ENCODE data around the gene ARHGEF7. TPM values are rescaled to one million over a fixed set of nuclear protein-coding genes. Genes with fewer than 3 reads are reported as not detected.
"Not testable (repeated sequence)": the region's sequence is repeated elsewhere in the genome, so short reads cannot be mapped to it uniquely, and the experiment has no call there.

Gene ARHGEF7
- total RNA-seq, 1 donor from 2014 or later: 307 TPM

DNA sequence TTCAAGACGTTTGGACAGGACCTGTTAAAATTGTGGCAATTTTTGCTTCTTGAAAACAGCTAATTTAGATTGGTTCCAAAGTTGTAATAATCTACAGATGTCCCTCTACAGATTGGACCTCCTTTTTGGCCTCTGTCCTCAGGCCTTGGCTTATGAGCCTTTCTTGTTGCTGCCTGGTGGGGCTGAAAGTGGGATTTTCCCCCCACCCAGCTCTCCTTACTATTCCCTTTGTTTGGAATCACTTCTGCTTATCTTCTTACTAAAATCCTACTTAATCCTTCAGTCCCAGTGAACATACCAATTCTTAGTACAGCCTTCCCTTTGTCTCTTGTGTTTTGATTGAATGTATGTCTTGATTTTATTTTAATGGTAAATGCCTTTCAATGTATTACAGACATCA, 141.8 kb downstream of the ARHGEF7 start:
- DNase-seq: no peak

DNA sequence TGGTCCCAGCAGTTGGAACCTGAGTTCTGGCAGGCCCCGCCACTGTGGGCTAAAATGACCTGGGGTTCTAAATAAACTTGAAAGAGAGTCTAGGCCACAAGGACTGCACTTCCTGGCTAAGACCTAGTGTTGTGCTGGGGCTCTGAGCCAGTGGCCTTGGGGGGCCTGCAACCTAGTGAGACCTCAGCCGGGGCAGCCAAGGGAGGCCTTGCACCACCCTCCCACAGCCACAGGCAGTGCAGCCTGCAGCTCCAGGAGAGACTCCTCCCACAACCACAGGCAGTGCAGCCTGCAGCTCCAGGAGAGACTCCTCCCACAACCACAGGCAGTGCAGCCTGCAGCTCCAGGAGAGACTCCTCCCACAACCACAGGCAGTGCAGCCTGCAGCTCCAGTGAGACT, 142.8 kb downstream of the ARHGEF7 start:
- DNase-seq: not testable (repeated sequence)

DNA sequence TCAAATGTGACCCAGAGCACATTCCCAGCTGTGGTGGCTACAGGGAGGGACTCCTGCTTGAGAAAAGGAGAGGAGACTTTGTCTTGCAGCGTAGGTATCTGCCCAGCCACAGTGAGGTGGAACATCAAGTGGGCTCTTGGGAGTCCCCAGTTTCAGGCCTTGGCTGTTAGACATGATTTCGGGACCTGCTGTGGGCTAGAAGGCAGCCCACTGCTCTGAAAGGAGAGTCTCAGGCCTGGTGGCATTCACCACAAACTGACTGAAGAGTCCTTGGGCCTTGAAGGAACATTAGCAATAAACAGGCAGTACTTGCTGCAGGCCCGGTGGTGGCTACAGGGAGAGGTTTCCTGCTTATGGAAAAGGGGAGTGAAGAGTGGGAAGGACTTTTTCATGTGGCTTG, 143.5 kb downstream of the ARHGEF7 start:
- no peak for DNase-seq

DNA sequence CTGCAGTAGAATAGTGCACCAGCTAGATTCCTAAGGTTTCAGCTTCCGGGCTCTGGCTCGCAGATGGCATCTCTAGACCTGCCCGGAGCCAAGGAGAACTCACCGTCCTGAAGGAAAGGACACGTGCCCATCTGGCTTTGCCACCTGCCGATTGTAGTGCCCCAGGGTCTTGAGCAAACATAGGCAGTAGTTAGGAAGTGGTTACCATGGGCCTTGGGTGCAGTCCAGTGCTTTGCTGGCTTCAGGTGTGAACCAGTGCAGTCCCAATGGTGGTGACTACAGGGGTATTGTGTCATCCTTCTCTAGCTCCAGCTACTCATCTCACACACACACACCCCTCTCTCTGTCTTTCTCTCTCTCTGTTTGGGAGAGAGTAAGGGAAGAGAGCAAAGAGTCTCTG, 143.9 kb downstream of the ARHGEF7 start:
- DNase-seq: no peak

DNA sequence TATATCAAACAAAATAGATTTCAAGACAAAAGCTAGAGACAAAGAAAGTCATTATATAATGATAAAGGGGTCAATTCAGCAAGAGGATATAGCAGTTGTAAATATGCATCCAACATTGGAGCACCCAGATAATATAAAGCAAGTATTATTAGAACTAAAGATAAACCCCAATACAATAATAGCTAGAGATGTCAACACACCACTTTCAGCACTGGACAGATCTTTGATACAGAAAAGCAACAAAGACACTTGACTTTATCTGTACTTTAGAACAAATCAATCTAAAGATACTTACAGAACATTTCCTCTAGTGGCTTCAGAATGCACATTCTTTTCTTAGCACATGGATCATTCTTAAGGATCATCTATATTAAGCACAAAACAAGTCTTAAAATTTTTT, 146.2 kb downstream of the ARHGEF7 start:
- no peak for DNase-seq

DNA sequence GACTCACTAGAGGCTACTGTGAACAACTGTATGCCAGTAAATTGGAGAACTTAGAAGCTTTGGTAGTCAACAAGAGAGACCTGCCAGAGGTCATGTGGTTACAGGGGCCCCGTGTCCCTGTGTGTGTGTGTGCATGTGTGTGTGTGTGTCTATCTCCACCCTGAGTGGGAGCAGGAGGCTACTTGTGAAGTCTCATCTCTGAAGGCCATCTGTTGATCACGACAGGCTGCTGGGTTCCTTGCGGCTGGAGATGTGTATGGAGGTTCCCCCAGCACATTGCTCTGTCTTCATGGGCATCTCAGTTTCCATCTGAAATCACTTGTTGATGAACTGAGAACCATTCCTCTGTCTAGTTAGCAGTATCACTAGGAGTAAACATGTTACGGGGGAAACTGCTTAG, 147.2 kb downstream of the ARHGEF7 start:
- DNase-seq: no peak

DNA sequence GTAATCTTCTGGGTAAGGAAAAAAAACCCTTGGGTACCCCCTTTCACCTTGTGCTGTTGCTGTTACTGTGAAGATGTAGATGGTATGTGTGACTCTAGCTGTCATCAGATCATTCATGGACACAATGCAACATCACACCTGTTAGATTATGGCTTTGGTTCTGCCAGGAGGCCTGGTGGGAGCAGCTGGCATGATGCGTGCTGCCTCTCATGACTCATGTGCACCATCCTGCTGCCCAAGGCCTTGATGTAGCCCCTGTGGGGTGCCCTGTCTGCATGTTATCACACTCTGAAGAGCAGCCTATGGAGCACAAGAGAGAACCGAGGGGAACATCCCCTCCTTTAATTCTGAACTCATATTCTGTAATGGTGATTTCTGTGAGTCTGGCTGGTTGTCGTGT, 147.6 kb downstream of the ARHGEF7 start:
- DNase-seq: no peak

DNA sequence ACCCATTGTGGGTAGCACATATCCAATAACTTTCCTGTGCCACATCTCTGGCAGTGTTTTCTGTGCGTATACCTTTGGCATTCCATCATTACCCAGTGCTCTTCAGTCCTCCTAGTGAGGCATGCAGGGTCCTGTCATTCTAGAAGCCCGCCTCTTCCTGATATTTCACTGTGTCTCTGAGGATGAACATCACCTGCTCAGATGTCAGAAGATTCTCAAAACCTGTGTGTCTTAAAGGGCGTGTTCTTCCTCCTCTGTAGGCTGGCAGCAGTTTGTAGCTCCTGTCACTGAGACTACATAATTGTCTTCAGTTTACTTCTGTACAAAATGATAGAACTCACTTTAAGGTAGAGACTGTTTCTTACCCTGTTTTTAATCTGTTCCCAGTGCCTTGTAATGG, 148.5 kb downstream of the ARHGEF7 start:
- no peak for DNase-seq

DNA sequence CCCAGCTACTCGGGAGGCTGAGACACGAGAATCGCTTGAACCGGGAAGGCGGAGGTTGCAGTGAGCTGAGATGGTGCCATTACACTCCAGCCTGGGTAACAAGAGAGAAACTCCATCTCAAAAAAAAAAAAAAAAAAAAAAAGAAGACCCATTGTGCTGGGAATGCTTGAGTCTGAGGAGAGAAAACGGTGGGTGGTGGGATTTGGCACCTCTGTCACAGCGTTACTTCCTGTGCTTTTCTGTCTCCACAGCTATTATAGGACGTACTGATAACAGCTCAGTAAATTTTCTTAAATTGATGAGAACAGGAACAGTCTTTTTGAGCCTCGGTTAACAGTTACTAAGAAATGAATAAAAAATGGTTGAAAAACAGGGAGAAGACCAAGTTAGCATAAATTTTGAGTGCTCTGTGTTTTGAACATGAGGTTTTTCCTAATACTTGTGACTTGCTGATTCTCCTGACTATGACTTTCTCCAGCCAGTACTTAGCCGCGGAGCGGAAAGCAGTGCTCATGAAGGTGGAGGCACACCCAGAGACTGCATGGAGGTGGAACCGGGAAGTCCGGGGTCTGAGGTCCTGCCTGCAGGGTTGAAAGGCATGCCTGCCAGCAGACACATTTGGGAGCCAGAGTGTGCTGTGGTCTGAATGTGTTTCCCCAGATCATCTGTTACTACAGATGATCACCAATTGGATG, 150.0 kb downstream of the ARHGEF7 start:
- no peak for DNase-seq

DNA sequence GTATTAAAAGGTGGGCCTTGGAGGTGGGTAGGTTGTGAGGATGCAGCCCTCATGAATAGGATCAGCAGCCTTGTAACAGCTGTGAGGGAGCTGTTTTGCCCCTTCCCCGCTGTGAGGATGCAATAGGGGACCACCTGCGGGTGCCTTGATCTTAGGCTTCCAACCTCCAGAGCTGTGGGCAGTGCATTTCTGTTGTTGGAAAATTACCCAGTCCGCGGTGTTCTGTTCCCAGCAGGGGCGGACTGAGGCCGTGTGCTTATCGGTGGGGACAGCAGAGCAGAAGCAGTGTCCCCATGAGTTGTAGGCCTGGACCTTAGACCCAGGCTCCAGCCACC, 150.6 kb downstream of the ARHGEF7 start:
- no peak for DNase-seq

DNA sequence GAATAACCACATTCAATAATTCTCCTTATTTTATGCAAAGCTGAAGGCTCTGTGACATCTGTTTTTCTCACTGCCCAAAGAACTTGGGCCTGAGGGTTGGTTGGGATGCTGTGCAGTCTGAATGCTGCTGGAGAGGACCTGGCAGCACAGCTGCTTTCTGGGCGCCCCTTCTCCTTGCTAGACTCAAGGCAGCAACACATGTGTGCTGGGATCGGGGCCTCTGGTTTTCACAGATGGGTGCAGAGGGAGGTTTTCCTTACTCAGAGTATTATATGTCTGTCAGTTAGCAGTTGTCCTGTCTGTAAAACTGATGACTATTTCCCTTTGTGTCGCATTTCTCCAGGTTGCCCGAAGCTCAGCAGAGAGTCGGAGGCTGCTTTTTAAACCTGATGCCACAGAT, 152.1 kb downstream of the ARHGEF7 start:
- no peak for DNase-seq

DNA sequence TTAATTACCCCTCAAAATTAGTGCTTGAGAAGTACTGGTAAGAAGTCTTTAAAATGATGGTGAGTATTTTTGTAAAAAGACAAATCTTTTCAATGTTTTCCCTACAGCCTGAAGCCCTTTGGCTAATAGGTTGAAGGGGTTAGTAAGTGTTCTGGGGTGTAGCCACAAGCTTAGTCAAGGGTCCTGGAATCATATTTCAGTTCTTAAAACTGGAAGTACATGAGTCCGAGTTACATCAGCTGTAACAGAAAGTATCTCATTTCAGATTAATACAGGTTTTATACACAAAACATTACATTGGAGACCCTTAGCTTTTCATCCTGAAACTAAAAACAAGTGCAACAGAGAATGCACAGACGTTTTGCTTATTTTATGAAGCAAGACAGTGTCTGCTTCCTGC, 152.7 kb downstream of the ARHGEF7 start:
- DNase-seq: no peak

DNA sequence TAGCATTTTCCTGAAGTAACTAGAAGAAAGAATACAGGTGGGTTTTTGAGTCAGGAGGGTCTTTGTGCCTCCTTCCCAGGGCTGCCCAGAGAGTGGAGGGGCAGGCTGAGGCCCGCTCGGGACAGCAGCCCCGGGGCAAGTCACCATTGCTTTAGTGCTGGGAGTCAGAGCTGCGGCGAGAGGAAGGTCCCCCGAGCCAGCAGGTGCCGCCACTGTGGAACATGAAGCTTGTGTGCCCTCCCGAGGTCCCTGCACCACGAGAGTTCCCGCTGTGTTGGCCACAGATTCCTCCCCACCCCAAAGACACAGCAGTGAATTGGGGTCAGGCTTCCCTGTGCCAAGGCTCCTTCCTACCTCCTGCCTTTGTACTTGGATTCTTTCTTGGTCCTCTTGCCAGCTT, 154.4 kb downstream of the ARHGEF7 start:
- no peak for DNase-seq

DNA sequence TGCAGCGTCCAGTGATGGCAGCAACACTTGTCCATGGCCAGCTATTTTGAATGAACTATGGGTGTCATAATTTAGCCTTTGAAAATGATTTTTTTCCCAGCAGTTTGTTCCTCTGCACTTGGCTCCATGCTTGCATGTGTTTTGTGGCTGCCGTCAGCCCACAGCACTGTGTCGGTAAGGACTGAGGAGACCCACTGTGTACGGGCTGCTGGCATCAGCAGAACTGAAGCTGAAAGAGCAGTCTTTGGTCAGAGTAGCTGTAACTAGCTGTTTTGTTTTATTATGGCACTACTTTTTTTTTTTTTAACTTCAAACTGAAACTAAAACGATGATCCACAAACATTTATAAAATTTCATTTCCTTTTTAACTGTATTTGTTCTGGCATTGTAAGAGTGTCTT, 155.0 kb downstream of the ARHGEF7 start:
- DNase-seq: no peak

DNA sequence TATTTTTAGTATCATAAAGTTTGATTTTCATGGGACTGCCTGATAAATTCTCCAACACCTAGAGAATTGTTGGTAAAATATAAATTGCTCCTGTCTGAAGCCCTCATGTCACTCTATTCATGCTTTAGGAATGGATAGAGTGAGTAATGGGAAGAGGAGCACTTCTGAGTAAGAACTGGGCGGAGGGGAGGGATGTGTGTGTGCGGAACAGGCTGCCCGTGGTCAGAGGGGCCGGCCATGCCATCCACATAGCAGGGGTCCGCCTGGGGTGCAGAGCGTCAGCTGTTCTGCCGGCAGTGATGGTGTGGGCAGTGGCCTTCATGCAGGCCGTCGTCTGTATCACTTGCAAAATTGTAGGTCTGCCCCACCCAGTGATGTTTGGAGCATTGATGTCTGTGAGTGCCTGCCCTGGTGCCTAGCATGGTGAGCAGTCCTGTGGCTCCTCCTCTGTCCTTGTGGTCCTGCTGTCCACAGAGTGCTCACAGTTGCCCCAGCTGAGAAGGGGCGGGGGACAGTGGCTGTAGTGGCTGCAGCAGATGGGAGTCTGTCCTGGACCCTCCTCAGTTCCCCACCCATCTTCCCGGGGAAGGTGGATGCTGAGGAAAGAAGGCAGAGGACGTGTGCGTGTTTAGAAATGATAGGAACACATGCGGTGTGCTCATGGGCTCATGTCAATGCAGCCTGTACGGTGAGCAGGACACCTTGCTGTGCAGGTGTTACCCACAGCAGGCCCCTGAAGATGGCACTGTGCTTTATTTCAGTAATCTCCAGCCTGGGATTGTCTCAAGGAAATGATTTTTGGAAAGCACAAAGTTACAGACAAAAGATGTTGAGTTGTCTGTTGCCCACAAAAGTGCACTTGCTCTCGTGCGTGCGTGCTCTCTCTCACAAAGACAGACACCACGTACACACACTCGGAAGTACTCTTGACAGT, 155.9 kb downstream of the ARHGEF7 start:
- DNase-seq: no peak

DNA sequence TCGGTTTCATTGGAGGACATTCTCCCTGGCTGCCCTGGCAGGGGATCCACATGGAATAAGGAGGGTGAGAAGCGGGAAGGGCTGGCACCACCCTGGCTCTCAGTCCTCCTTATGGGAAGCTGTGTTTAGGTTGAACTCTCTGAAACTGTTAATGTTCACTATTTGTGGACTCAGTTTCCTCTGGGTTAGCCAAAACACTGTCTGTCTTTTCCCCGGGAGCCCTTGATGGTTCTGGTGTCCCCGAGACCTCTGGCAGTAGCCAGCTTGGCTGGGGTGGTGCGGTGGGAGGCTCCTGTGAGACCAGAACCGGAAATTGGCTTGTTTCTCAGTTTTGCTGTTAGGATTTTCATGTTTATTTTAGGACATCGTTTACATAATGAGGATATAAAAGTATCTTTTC, 157.0 kb downstream of the ARHGEF7 start:
- no peak for DNase-seq

DNA sequence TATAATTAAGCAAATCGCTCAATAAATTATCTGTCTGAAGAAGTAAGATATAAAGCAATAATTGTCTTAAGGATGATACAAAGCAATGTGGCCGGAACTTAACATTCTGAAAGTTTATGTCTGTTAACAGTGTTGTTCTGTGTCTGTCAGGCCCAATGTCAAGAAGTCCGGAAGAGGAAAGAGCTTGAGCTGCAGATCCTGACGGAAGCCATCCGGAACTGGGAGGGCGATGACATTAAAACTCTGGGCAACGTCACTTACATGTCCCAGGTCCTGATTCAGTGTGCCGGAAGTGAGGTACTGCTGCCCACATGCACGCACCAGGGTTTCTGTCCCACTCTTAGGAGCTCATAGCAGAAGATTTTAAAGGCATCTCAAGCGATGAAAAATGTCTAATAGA, 160.3 kb downstream of the ARHGEF7 start:
- DNase-seq: no peak

DNA sequence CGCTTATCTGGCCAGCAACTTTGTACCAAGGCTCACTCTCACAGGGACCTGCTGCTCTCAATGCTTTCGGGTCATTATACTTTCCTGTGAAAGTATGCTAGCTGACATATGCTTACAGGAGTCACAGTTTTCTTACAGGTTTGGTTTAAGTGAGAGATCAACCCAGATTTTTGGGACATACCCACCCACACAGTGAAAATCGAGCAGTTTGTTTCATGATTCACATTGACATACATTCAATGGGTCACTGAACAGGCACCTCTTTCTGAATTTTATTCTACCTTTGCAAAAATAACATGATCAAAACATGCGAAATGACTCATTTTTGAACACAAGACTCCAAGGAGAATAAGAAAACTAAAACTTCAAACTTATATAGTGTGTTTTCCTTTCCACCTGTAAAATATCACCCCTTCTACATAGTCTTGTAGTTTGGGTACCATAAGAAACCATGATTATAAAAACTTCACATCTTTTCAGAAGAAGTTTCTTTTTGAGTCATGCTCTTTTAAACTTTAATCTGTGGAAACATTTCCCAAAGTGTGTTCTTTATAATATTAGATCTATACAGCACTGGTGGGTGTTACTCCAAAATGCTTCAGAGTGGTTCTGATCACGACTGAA, 161.0 kb downstream of the ARHGEF7 start:
- DNase-seq: no peak

DNA sequence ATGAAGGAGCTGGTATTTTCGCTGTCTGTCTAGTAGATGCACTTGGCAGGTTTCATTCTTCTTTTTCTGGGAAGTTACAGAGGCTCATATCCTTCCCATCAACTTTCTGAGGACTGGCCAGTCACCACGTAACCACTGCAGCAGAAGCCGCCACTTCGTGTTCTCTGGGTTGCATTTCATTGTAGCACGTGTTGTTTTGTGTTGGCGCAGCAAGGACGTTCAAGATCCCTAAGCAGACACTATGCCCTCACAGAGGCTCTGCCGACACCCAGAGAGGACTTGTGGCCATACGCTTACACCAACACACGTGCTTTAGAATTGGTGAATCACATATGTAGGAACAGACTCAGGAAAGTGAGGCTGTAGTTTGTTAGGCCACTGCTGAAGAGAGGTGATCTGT, 163.1 kb downstream of the ARHGEF7 start:
- no peak for DNase-seq

DNA sequence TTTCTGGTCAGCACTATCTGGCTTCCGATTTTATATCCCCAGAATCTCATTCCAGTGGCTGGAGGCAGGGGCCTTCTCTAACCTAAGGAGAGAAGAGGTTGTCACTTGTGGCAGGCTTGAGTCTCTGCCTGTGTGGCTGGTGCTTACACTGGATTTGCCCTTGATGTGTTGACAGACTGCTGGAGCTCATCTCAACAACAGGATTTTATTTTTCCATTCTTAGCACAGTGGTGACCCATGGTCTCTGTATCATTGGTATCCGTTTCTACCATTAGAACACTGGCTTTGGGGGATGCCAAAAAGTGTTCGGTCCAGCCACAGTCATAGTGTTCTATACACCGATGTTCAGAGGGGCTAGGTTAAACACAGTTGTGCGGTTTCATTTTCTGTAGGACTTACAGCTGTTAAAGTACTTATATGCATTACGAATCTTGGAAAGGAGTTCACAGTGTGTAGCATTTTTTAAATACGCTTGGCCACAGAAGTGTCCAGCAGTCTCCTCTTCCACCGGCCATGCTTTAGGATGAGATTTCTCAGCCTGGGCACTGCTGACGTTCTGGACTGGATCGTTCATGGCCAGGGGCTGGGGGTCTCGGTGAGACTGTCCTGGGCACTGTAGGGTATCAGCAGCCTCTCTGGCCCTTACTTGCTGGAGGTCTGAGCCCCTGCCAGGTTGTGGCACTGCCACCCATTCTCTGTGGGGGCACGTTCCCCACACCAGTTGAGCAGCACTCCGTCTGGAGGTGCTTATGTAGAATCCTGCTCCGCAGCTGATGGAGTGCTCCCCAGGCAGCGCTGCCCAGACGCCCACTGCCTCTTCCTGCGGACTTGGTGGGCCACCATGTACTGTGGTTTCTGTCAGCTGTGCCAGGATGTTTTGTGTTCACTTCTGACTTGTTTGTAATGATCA, 163.9 kb downstream of the ARHGEF7 start:
- DNase-seq: no peak

DNA sequence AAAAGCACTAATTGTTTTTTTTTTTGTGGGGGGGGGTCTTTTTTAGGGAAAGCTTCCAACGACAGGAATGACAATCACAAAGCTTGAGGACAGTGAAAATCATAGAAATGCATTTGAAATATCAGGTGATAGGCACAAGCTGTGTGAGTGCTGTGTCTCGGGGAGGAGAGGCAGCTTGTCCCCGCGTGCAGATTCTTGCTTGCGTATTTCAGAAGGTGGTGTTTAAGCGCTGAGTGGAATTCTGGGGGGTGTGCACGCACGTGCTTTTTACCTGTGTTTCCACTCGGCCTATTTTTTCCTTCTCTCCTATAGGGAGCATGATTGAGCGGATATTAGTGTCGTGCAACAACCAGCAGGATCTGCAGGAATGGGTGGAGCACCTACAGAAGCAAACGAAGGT, 165.1 kb downstream of the ARHGEF7 start:
- no peak for DNase-seq

DNA sequence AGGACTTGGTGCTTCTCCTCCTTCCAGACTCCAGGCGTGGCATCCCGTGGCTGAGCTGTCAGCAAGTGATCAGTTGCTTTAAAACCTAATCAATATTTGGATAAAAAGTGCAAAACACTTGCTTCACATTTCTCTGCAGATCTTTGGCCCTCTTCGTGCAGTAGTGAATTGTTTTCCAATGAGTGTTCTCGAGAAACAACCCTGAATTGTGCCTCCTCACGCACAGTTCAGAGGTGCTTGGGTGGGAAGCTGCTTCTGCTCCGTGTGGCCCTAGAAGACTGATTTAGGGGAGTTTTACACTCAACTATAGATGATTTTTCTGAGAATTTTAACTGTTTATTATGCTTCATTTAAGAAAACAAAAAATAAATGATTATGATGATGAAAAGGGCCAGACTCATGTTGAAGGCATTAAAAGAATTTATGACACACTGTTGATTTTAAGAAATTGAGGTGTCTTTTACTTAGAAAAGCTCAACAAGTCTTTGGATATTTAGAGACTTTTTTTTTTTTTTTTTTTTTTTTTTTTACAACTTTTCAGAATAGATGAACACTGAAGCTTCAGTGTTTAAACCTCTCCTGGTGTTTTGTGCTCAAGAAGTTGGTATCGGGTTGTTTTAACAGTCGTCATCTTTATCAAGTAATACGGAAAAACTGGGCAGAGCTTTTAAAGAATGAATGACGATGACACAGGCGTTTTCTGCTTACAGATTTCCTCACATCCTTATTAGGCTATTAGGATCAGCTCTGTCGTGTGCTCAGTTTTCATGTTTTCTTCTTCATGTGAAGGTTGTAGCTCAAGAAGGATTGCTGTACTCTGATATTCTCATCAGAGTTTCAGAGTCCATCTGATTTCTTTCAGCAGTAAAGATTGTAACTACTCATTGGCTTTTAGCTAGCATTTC, 165.8 kb downstream of the ARHGEF7 start:
- DNase-seq: peak; percentile 13
